ENCODE data around the gene HGS.

Gene HGS

DNA sequence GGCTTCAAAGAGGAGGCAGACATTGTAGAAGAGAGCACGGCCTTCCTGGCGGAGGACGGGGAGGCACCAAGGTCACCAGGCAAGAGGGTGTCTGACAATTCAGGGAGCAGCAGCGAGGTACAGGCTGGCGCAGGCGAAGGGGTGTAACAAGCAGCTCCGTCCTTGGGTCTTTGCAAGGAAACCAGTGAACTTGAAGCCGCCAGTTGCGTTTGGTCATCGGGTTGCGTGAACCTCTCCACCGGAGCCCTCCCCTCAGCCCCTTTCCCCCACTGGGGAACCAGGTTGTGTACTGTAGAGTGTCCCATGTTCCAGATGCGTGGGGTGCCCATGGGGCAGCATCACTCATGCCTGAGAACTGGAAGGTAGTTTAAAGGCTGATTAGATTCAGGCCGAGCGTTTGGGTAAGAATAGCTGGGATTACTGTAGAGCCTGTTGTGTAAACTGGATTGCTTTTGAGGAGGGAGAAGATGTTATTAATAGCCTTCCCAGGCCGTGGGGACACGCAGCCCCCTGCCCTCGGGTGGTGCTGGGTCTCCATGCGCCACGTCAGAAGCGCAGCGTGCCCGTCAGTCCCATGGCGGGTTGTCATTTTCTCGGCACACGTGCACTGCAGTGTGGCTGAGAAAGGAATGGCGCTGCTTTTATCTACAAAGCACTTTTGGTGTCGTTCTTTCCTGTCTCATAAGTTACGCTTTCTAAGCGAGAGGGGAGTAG is 21.9 kb downstream of the HGS start:
- DNase-seq (ENCODE audit: low read depth): no peak

DNA sequence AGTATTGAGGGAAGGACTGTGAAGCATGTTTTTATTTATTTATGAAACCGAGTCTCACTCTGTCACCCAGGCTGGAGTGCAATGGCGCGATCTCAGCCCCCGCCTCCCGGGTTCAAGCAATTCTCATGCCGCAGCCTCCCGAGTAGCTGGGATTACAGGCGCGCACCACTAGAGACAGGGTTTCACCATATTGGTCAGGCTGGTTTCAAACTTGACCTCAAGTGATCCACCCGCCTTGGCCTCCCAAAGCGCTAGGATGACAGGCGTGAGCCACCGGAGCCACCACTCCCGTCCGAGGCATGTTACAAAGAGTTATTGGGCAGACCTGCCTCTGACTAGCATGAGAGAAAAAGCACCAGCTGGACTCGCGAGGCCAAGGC is 22.4 kb downstream of the HGS start:
- DNase-seq (ENCODE audit: low read depth): no peak

DNA sequence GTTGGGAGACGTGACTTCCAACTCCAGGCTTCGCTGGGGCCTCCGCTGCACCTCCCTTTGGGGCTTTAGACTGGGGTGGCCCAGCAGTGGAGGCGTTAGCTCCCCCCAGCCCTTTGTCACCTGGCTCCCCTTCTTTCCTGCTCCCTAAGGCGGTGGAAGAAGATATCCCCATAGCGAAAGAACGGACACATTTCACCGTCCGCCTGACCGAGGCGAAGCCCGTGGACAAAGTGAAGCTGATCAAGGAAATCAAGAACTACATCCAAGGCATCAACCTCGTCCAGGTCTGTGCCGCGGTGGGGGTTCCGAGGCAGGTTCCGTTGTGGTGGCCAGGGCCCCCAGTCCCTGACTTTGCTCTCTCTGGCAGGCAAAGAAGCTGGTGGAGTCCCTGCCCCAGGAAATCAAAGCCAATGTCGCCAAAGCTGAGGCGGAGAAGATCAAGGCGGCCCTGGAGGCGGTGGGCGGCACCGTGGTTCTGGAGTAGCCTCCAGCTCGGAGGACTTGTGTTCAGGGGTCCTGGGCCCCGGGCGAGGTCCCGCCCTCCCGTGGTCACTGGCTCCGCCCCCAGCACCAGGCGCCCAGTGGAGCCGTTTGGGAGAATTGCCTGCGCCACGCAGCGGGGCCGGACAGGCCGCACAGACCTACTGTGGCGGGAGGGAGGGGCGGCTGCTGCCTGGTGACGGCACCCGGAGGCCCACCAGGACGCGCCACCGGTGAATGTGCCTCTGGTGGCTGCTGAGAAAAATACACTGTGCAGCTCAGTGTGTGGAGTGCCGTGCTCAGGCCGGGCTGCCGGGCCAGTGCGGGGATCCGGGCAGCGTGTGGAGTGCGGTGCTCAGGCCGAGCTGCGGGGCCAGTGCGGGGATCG is 23.2 kb downstream of the HGS start:
- no peak for DNase-seq (ENCODE audit: low read depth)

DNA sequence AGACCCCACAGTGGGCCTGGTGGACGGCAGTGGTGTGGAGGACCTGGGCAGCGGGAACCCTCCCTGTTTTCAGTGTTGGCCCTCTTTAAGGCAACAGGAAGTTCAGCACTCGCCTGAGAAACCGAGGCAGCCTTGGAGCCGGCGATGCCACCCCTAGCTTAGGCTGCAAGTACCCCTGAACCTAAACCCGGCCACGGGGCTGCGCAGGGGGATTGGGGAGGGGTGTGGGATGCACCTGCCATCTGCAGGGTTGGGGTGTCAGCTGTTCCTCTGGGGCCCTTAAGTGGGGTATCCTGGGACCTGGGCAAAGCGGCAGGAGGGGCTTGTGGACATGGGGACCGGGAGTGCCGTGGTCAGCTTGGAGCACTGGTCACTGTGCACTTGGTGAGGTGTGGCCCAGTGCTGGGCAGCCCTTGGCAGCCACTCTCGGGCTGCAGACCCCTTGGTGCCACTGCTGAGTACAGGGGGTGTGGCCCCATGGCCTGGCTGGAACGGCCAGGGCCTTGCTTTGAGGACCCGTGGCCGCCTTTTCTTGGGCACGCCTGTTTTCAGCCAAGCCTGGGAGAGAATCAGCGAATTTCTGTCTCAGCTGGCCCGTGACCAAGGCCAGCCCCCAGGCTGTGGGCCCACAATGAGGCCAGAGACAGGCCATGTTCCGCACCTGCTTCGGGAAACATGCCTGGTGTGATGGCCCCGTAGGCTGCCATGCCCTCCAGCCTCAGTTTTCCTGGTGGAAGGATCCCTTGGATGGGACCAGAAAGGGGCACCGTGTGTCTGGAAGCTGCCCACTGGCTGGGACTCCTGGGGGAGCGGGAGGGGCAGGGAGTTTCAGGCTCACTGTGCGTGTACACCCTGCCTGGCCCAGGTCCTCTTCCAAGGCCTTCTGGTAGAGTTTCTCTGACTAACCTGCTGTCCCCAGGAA is 24.2 kb downstream of the HGS start:
- DNase-seq (ENCODE audit: low read depth): no peak

DNA sequence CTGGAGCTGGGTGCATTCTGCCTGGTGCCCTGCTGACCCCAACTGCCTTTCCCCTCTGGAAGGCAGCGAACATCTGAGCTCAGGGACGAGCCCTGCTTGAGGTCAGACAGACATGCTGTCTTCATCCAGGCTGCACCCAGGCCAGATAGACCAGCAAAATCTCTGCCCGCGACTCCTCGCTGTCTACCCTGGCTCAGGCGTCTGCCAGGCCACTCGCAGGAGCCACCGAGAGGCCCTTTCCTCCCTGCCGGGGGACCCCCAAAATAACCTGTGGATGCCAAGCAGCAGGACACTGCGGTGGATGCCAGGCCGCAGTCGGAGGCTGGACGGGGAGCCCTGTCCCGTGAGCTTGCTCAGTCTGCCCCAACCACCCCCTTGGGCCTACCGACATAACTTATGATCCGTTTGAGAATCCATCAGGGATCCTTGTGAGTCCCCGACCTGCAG is 25.0 kb downstream of the HGS start:
- DNase-seq (ENCODE audit: low read depth): no peak

DNA sequence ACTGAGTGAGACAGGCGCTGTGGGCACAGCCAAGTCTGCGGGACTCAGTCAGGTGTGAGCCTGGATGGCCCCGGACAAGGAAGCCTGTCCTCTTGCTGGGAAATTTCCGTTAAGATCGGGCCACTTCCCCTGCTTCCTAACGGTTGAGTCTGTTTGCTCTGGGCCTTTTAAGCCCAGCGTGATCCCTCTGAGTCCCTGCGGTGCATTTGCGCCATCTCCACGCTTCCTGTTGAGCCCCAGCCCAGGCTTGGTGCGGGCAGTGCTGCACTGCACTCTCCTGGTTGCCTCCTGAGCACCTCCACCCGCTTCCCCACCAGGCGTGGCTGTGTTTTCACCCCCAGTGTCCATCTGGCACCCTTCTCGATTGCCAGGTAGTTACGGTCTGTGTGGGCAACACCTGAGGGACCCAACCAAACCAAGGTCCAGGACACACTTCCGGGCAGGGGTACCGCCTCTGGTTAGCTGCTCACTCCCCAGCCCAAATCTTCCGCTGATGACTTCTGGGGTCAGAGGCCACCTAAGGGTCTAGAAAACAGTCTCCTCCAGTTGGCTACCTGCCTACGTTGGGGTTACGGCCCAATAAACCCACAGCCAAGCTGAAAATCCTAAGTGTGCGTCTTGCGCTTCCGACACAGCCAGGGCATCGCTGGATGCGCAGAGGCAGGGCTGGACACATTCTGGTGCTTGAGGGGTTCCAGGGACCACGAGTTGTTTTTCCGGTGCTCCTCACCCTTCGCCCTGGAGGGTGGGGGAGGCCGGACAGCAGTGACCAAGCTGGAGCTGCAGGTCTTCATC is 26.9 kb downstream of the HGS start:
- no peak for DNase-seq (ENCODE audit: low read depth)

DNA sequence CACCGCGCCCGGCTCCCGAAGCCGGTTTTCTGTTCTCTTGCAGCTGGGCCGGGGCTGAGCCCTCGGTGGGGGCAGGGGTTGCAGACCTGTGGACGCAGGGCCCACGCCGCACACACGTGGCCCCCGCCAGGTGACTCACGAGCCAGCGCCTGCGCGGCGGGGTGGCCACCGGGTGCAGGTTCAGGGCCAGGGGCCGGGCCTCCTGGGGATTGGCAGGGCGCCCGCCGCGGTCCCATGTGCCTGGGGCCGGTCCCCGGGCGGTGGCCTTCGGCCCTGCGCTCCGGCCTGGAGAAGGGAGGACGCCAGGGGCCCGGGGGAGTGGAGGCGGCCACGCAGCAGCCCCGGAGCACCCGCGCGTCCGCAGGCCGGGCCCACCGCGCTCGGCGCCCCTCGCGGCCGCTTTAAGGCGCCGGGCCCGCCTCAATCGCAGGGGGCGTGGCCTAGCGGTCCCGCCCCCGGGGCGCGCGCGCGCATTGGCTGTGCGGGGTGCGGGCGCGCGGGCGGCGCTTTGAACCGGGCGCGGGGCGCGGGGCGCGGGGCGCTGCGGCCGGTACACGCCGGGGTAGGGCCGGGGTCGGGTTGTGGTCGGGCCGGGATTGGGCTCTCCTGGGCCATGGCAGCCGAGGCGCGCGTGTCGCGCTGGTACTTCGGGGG is 28.1 kb downstream of the HGS start, which contains the start of gene SLC25A10:
Gene SLC25A10 (plus strand): TSS at position 471 of the 654 bp plus-strand sequence. CDS start 143 bp downstream, at position 614.
- peak; percentile 74 for DNase-seq (ENCODE audit: low read depth)

DNA sequence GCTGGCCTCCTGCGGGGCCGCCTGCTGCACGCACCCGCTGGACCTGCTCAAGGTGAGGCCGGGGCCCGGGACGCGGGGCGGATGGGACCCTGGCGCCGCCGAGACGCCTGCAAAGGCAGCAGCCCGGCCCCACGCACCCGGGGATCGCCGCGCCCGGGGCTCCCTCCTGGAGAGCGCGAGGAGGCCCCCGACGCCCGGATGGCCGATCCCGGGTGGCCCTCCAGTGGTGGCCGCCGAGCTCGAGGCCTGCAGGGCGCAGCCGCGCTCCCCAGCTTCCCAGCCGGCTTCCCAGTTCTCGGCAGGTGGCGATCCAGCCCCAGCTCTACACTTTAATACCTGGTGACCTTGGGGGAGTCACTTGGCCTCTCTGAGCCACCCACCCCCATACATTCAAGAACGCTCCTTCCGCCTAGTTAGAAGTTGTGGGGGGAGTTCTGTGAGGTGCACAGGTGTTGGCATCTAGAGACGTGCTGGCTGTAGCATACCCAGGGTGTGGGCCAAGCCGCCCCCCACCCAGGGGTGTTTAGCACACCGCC is 28.7 kb downstream of the HGS start:
- no peak for DNase-seq (ENCODE audit: low read depth)

DNA sequence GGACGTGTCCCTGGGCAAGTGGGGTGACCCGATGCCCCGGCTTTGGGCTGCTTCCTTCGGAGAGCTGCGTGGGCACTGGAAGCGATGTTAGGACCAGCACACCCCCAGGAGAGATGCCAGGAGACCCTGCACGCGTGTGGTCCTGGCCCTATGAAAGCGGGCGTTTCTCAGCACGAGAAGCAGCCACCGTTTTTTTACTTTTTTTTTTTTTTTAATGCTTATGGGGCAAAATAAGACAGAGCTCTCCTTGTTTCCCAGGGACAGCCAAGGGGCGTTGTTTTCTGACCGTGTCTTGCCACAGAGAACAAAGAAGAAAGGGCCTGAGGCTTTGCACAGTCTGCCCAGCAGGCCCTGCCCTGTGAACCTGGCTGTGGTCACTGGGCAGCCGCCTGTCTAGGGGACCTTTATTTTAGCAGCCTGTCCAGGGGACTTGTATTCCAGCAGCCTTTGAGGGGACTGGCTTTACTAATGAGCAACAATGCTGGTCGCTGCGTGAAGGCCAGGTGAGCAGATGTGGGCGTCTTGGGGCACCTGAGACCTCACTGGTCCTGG is 29.3 kb downstream of the HGS start:
- no peak for DNase-seq (ENCODE audit: low read depth)

DNA sequence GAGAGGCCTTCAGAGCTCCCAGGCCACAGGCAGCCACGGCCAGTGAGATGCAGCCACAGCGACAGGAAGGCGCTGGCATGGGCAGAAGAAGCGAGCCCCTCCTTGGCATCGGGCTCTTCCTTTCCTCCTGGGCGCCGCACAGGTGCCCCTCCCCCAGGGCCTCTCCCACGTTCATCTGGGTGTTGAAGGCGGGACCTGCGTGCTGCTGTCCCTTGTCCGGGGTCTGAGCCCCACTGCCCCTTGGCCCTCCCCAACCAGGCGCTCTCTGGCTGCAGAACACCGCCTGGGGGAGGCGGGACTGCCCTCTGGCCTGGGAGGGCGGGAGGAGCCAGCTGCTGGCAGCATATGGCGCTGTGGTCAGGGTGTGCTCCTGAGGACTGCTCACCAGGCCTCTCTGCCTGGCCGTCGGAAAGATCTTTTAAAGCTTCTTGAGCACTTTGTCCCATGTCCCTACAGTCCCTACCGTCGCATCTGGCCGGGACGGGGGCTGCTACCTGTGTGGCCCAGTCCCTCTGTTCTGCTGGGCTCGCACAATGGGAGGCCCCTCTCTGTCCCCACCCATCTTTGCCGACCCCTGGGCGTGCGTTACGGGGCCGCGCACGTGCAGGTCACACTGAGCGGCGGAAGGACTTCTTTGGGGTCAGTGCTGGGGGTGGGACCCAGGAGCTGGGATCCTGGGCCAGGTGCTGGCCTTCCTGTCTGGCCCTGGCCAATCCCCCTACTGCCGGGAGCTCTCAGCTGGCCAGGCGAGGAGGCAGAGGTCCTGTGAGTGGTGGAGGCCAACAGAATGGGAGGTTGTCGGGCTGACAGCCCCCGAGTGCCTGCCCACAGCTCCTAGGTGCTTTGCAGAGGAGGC is 30.0 kb downstream of the HGS start:
- no peak for DNase-seq (ENCODE audit: low read depth)

DNA sequence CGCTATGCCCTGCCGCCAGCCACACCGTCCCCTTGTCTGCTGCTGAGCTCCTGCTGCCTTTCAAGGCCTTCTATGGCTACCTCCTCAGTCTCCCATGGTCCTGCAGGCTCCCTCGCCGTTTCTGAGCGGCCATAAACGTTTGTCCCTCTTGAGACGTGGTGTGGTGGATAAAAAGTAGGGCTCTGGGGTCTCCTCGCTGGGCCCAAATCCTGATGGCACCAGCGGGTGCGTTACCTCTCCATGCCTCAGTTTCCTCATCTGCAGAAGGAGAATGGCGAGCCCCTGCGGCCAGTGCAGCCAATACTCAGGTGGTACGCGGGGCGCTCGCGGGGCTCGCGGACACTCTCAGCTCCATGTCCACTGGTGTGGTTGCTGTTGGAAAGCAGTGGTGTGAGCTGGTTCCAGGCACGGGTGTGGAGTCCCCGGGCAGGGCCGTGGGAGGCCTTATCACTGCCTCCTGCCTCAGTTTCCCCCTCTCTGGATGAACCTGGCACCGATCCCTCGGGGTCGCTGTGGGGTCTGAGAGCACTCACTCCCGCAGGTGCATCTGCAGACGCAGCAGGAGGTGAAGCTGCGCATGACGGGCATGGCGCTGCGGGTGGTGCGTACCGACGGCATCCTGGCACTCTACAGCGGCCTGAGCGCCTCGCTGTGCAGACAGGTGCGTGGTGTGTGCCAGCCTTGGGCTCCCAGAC is 30.7 kb downstream of the HGS start:
- no peak for DNase-seq (ENCODE audit: low read depth)

DNA sequence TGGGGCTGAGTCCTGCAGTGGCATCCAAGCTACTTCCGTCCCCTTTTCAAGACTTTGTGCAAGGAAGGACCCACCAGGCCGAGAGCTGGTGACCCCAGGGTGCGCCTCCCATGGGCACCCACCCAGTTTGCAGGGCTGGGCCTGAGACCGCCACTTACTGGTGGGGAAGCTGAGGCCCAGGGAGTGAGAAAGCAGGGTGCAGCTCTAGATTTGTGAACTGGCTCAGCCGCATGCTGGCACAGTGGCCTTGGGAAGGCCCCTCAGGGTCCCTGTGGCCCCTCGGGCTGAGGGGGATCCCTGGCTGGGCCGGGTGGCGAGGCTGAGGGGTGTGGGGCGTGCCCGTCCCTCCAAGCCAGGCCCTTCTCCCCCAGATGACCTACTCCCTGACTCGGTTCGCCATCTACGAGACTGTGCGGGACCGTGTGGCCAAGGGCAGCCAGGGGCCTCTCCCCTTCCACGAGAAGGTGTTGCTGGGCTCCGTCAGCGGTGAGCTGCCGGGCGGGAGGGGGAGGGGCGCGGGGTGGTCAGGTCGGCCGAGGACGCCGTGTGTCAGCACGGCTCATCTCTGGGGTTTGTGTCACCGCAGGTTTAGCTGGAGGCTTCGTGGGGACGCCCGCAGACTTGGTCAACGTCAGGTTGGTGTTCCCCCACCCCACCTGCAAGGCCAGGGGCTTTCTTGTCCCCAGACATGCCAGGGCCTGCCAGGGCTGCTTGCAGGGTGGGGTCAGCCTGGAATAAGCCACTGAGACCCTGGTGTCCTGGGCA is 31.5 kb downstream of the HGS start:
- DNase-seq (ENCODE audit: low read depth): no peak

DNA sequence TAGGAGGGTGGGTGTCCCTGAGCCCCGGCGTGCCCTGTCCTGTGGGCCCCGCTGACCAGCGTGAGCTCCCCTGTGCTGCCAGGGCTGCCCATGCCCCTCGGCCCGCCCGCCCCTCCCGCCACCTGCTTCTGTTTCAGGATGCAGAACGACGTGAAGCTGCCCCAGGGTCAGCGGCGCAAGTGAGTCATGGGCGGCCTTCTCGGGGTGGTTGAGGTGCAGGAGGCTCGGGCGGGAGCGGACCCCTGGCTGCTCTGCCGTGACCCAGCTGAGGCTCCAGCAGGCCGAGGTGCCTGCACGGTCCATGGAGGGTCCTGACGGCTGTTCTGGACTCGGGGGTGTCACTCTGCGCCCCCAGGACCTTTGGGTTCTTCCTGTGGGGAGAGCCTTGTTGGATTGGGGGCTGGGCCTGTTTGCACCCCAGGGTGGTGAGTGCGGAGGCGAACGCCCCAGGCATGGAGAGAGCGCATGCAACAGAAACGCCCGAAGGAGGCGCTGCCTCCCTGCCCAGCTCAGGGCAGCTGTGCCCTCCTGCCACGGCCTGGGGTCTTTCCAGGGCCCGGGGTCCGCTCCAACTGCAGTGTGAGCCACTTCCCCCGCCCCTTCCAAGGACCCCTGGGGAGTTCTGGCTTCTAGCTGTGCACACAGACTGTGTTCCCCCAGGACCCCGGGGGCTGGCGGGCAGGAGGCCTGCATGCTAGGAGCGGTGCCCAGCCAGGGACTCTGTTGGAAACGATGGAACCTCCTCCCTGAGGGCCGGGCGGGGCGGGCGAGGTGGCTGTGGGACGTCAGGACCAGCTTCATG is 32.3 kb downstream of the HGS start:
- no peak for DNase-seq (ENCODE audit: low read depth)

DNA sequence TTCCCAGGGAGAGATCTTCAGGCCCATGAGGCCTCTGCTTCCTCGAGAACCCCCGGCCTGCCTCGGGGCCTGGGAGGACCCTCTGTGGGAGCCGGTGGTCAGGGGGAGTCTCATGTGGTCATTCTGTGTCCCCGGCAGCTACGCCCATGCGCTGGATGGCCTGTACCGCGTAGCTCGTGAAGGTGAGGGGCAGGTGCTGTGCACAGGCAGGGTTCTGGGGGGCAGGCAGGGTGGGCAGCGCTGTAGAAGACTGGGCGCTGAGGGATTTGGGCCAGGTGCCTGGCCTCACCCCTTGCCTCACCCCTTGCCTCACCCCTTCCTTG is 32.8 kb downstream of the HGS start:
- DNase-seq (ENCODE audit: low read depth): no peak

DNA sequence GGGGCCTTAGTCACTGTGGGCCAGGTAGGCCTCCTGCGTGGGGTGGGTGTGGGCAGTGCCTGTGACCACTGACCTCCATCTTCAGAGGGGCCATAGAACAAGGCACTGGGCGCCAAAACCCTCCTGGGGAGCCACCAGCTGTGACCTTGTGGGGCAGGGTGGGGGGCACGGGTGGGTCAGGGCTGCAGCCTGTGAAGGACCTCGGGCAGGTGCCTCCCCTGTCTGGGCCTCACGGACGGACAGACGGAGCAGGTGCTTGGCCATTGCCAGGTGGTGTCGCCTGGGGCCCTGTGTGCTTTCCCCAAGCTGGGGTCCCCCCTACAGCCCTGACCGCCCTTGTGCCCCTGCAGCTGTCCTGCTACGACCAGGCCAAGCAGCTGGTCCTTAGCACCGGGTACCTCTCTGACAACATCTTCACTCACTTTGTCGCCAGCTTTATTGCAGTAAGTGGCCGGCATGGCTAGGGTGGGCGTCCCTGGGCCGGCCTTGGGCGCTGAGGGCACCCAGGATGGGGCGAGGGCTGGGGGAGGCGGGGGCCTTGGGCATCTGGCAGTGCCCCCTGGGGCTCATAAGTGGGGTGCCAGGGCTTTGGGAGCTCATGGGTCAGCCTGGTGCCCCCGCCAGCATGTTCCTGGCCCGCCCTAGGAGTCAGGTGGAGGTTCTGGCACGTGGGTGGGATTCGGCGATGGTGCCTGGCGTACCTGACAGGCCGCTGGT is 33.4 kb downstream of the HGS start:
- no peak for DNase-seq (ENCODE audit: low read depth)

DNA sequence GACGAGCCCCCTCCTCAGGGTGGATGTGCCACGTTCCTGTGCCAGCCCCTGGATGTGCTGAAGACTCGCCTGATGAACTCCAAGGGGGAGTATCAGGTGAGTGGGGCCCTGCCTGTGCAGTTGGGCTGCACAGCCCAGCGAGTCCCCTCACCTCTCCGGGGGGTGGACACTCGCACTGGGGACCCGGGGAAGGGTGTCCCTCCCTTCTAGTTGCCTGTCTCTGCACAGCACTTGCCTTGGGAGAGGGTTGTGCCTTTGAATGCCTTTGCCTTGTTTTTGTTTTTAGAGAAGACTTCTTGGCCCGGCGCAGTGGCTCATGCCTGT is 33.9 kb downstream of the HGS start:
- no peak for DNase-seq (ENCODE audit: low read depth)

Data from stimulated activated CD8-positive, alpha-beta memory T cell treated with anti-CD3 and anti-CD28 coated beads, Interleukin-12 subunit alpha, Interleukin-12 subunit beta, amount 100 ng/mL, for 4 hours (primary cell).